ENCODE data around the gene RMRP.
A peak's percentile ranks its signal among the peaks of the same experiment; 100 is the strongest.

The RMRP gene

DNA sequence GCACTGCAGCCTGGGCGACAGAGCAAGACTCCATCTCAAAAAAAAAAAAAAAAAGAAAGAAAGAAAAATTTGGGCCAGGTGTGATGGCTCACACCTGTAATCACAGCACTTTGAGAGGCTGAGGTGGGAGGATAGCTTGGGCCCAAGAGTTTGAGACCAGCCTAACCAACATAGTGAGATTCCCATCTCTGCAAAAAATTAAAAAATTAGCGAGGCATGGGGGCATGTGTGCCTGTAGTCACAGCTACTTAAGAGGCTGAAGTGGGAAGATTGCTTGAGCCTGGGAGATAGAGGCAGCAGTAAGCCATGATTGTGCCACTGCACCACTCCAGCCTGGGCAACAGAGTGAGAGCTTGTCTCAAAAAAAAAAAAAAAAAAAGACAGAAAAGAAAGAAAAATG, 4.2 kb downstream of the RMRP start:
- no peak for TF ChIP-seq CTCF (IDR thresholded peaks at IDR 0.05; ENCODE audit: insufficient read depth, low read depth, low read length, missing control alignments)
- no peak for DNase-seq (ENCODE audit: low read depth)
- H3K4me3 ChIP-seq (ENCODE audit: low read depth, low read length), result no peak overlapping the region

GRCh38 chr9:35652829-35653209, 5.0 kb downstream of the RMRP start:
- no peak for DNase-seq (ENCODE audit: low read depth)
- no peak overlapping the region for H3K4me3 ChIP-seq (ENCODE audit: low read depth, low read length)
- no peak for TF ChIP-seq CTCF (IDR thresholded peaks at IDR 0.05; ENCODE audit: insufficient read depth, low read depth, low read length, missing control alignments)

- no peak for DNase-seq (ENCODE audit: low read depth)
- no peak for TF ChIP-seq CTCF (IDR thresholded peaks at IDR 0.05; ENCODE audit: insufficient read depth, low read depth, low read length, missing control alignments)
- H3K4me3 ChIP-seq (ENCODE audit: low read depth, low read length), result no peak overlapping the region
These were observed 5.6 kb downstream of the RMRP start for GRCh38 chr9:35651956-35652828.

- TF ChIP-seq CTCF (IDR thresholded peaks at IDR 0.05; ENCODE audit: insufficient read depth, low read depth, low read length, missing control alignments), result no peak
- H3K4me3 ChIP-seq (ENCODE audit: low read depth, low read length), result peak within 1 kb of the TSS; percentile 78
- peak; percentile 57 for DNase-seq (ENCODE audit: low read depth)
These were observed 7.3 kb downstream of the RMRP start, which contains the start of gene SIT1 for GRCh38 chr9:35650341-35651158. SIT1 (minus strand) TSS chr9:35650931; CDS start chr9:35650853, 78 bp downstream.

DNA sequence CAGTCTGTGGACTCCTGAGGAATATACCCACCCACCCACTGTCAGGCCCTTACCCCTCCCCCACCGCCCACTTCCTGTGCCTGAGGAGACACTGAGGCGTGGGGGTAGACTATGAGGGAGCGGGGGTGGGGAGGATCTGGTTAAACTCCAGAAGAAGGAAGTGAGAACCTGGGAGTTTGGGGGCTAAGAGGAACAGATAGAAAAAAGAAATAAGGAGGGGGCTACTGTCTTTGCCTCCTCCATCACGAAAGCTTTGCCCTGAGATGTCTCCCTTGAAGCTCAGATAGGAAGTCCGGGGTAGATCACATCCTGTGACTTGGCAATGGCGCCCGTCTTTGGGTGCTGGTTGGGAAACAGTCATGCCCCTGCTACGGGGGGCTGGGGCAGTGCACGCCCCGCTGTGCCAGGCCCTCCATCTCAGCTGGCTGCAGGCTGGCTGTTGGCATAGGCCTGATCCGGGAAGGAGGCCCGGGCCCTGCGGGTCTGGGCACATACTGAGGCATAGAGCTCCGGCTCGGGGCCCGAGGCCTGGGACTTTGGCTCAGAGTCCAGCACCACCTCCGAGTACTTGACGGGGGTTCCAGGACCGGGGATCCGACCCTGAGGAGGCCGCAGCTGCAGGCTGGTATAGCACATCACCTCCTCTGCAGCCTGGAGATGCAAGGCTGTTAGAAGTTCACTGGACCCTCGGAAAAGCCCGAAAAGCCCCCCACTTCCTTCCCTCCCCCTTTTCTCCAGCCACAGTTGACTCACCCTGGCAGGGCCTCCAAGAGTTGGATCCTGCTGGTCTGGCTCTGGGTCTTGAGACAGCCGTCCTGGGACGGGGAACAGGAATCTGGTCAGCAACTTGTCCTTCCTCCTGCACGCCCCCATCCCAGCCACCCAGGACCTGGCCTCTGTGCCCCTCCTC, 8.1 kb downstream of the RMRP start:
- peak overlapping the region; percentile 78 for H3K4me3 ChIP-seq (ENCODE audit: low read depth, low read length)
- no peak for TF ChIP-seq CTCF (IDR thresholded peaks at IDR 0.05; ENCODE audit: insufficient read depth, low read depth, low read length, missing control alignments)
- DNase-seq (ENCODE audit: low read depth), result peak; percentile 54

DNA sequence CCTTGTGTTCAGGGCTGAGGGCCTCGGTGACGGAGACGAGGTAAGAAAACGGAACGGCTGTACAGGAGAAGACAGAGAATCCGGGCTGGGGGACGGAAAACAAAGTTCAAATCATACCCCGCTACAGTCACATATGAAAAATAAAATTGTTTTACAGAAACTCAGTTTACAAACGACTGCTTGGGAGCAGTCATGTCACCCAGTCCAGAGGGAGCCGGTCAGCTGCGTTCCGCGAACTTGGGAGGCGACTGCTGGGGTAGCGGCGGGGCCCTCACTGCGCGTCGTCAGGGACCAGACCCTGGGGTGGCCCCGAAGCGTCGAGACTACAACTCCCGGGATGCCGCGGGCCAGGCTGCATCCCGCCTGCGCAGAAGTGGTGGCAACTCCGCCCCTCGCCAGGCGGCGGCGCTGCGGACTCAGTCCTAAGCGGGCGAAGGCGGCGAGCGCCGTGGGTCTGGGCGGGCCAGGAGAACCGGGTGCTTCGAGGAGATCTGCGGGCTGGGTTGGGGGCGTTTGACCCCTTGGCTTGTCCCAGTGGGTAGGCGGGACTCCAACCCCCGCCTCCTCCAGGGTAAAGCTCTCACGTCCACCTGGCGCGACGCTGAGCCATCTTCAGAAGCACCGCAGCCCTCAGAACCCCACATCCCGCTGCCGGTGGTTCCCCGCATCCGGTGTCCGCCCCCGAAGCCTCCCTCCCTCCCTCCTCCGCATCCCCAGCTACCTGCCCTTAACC, 11.1 kb downstream of the RMRP start:
- H3K4me3 ChIP-seq (ENCODE audit: low read depth, low read length), result peak overlapping the region; percentile 82
- TF ChIP-seq CTCF (IDR thresholded peaks at IDR 0.05; ENCODE audit: insufficient read depth, low read depth, low read length, missing control alignments), result peak; percentile 98
- DNase-seq (ENCODE audit: low read depth), result peak; percentile 95
